ENCODE measurements around the gene TSPAN14. TPM values are rescaled to one million over a fixed set of nuclear protein-coding genes. Genes with fewer than 3 reads are reported as not detected.

The TSPAN14 gene
- total and polyA plus RNA-seq, 2 of the 8 experiments (the other 6 are each of a cell fraction or from before 2014, with no cell fraction given) = 47.4 to 57.8 TPM

DNA sequence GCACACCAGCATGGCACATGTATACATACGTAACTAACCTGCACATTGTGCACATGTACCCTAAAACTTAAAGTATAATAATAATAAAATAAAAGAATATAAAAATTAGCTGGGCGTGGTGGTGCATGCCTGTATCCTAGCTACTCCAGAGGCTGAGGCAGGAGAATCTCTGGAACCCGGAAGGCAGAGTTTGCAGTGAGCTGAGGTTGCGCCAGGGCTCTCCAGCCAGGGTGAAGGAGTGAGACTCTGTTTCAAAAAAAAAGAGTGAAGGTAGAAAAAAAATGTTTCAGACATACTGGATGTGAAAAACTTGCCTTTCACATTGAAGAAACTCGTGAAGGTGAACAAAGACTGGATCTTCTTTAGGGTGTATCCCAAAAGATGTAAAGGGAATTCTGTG lies 26.7 kb downstream of the TSPAN14 start (continued):
- TF ChIP-seq, protein P1, sequence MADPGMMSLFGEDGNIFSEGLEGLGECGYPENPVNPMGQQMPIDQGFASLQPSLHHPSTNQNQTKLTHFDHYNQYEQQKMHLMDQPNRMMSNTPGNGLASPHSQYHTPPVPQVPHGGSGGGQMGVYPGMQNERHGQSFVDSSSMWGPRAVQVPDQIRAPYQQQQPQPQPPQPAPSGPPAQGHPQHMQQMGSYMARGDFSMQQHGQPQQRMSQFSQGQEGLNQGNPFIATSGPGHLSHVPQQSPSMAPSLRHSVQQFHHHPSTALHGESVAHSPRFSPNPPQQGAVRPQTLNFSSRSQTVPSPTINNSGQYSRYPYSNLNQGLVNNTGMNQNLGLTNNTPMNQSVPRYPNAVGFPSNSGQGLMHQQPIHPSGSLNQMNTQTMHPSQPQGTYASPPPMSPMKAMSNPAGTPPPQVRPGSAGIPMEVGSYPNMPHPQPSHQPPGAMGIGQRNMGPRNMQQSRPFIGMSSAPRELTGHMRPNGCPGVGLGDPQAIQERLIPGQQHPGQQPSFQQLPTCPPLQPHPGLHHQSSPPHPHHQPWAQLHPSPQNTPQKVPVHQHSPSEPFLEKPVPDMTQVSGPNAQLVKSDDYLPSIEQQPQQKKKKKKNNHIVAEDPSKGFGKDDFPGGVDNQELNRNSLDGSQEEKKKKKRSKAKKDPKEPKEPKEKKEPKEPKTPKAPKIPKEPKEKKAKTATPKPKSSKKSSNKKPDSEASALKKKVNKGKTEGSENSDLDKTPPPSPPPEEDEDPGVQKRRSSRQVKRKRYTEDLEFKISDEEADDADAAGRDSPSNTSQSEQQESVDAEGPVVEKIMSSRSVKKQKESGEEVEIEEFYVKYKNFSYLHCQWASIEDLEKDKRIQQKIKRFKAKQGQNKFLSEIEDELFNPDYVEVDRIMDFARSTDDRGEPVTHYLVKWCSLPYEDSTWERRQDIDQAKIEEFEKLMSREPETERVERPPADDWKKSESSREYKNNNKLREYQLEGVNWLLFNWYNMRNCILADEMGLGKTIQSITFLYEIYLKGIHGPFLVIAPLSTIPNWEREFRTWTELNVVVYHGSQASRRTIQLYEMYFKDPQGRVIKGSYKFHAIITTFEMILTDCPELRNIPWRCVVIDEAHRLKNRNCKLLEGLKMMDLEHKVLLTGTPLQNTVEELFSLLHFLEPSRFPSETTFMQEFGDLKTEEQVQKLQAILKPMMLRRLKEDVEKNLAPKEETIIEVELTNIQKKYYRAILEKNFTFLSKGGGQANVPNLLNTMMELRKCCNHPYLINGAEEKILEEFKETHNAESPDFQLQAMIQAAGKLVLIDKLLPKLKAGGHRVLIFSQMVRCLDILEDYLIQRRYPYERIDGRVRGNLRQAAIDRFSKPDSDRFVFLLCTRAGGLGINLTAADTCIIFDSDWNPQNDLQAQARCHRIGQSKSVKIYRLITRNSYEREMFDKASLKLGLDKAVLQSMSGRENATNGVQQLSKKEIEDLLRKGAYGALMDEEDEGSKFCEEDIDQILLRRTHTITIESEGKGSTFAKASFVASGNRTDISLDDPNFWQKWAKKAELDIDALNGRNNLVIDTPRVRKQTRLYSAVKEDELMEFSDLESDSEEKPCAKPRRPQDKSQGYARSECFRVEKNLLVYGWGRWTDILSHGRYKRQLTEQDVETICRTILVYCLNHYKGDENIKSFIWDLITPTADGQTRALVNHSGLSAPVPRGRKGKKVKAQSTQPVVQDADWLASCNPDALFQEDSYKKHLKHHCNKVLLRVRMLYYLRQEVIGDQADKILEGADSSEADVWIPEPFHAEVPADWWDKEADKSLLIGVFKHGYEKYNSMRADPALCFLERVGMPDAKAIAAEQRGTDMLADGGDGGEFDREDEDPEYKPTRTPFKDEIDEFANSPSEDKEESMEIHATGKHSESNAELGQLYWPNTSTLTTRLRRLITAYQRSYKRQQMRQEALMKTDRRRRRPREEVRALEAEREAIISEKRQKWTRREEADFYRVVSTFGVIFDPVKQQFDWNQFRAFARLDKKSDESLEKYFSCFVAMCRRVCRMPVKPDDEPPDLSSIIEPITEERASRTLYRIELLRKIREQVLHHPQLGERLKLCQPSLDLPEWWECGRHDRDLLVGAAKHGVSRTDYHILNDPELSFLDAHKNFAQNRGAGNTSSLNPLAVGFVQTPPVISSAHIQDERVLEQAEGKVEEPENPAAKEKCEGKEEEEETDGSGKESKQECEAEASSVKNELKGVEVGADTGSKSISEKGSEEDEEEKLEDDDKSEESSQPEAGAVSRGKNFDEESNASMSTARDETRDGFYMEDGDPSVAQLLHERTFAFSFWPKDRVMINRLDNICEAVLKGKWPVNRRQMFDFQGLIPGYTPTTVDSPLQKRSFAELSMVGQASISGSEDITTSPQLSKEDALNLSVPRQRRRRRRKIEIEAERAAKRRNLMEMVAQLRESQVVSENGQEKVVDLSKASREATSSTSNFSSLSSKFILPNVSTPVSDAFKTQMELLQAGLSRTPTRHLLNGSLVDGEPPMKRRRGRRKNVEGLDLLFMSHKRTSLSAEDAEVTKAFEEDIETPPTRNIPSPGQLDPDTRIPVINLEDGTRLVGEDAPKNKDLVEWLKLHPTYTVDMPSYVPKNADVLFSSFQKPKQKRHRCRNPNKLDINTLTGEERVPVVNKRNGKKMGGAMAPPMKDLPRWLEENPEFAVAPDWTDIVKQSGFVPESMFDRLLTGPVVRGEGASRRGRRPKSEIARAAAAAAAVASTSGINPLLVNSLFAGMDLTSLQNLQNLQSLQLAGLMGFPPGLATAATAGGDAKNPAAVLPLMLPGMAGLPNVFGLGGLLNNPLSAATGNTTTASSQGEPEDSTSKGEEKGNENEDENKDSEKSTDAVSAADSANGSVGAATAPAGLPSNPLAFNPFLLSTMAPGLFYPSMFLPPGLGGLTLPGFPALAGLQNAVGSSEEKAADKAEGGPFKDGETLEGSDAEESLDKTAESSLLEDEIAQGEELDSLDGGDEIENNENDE (IDR thresholded peaks at IDR 0.05; ENCODE audit: insufficient replicate concordance, low read length) = no peak
